NCI-H2227 (cell line): ENCODE data around the gene ALOX5AP.

Experiments
- DNase-seq: peaks from one replicate; lab custom pipeline; 2025; ENCODE audit not compliant: unreplicated experiment; lab: John Stamatoyannopoulos, UW

ALOX5AP gene

DNA sequence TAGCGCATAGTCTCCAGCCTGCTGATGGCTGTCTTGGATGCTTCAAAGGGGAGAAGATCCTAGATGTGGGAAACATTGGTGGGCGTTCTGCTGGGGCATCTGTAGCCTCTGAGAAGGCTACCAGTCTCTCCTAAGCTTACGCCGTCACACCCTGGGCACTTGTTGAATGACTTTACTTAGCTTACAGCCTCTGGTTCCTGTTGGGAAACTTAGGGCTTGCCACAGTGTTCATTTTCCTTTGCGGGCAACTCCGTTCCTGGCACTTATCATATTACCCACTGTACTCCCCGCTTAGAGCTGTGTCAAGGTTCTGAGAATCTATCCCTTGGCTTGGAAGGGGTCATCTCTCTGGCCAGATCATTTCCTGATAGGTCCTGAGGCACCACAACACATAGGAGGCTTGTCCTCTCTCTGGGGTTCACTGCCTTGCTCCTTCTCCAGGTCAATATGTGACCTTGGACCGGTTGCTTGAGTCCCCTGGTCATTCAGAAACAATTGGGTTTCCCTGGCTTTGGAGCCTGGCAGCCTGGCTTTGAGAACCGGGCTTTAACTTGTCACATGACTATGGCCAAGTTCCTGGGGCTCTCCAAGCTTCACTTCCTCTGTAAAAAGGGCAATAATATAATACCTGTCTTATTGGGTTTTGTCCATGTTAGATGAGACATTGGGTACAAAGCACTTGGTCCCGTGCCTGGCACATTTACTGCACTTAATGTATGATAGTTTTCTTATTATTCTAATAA is 20.5 kb upstream of the ALOX5AP start:
- DNase-seq = no peak

DNA sequence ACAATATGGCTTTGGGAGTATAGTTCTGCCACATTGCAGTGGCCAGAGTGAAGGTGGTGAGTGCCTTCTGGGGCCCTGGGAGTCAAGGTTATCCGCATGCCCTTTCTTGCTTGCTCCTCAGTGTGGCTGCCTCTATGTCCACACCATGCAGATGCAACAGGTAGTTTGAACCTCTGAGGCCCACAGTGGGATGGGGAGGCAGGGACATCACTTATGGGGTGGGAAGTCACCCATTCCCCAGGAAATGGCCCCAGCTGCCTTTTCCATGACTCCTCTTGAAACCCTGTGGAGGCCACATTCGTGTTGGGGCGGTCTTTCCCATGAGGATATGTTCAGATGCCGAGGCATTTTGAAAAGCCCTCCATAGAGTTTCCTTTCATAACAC is 20.0 kb upstream of the ALOX5AP start:
- no peak for DNase-seq

- DNase-seq = no peak
Measured at GRCh38 chr13:30715837-30716236, 19.5 kb upstream of the ALOX5AP start.

GRCh38 chr13:30718661-30719524 is 16.4 kb upstream of the ALOX5AP start:
- DNase-seq = no peak

- DNase-seq = no peak
Measured at GRCh38 chr13:30719525-30719914, 15.8 kb upstream of the ALOX5AP start.

- no peak for DNase-seq
Measured at GRCh38 chr13:30720172-30720869, 15.0 kb upstream of the ALOX5AP start.

DNA sequence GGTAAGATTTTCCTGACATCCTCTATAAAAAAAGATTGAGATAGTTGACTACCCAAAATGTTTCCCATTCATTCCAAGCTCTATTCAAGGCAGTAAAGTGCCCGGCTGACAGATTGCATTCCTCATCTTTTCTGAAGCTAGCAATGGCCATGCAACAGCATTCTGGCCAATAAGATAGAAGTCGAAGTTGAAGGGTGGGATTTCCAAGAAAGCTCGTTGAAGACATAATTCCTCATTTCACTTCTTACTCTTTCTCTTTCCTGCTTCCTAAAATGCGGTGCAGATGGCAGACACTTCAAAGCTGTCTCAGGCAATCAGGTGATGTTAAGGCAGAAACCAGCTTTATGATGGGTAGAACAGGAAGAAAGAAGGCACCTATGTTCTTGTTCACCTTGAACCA is 13.4 kb upstream of the ALOX5AP start:
- DNase-seq = no peak

DNA sequence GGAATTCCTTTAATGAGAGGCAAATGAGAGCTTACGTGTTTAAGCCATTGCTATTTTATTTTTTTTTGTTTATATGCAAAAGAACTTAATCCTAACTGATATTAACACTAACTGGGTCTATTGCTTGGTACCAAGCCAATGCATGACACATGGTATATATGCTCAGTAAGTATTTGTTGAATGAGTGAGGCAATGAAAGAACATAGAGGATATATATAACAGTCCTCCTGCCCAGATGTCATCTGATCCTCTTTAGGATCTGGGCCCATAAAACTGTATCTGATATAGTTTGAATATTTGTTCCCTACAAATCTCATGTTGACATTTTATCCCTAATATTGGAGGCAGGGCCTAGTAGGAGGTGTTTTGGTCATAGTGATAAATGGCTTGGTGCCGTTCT is 13.0 kb upstream of the ALOX5AP start:
- no peak for DNase-seq

- DNase-seq = no peak
Measured at GRCh38 chr13:30724778-30725177, 10.6 kb upstream of the ALOX5AP start.

GRCh38 chr13:30725326-30726085 is 9.8 kb upstream of the ALOX5AP start:
- DNase-seq = no peak

DNA sequence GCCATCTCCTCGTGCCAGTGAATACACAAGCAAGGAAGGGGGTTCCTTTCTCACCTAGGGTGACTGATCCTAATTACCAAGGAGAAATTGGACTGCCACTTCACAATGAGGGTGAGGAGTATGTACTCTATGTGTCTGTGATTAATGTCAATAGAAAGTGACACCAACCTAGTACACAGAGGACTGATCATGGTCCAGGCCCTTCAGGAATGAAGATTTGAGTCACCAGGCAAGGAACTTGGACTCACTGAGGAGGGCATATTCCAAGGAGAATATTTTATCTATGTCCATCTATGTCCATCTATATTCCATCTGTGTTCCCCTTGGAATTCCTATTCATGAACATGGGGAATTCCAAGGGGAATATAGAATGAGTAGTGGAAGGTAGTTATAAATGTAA is 9.2 kb upstream of the ALOX5AP start:
- no peak for DNase-seq

DNA sequence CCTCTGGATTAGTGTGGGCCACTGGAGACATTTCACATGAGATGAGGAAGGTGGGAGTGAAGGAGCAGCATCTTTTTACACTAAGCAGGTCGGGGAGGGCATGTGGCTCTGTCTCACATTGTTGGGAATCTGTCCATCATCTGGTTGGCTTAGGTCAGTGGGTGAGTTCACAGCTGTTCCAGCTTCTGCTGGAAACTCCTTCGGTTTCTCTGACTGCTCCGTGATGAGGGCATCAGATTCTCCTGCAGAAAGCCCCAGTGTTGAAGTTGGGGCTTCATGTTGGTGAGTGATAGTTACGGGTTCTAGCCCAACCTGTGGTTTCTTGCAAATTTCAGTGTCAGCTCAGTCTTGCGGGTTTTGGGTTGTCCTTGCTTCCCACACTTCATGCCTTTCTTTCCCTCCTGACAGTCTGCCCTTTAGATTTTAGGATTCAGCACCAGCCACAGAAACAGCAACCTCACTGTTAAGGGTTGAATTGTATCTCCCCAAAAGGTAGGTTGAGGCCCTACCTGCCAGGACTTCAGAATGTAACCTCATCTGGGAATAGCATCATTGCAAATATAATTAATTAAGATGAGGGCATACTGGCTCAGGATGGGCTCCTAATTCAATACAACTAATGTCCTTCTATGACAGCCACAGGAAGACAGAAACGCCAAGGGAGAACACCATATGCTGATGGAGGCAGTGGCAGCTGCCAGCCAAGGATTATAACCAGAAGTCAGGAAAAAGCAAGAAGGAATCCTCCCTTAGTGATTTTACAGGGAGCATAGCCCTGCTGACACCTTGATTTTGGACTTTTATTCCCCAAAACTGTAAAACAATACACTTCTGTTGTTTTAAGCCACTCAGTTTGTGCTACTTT is 7.6 kb upstream of the ALOX5AP start:
- no peak for DNase-seq

DNA sequence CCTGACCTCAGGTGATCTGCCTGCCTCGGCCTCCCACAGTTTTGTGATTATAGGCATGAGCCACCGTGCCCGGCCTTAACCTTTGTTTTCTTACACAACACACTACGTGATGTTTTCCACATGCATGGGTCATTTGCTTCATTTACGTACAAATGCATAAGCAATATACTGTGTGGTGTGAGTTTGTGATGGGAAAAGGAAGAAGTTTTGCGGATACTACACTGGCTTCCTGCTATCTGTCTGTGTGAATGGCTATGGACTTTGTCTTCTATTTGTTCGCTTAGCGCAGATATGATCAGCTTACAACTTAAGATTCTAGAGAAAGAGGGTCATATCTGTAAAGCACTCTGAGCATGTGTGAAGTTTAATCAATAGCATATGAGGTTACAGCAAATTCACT is 5.5 kb upstream of the ALOX5AP start:
- no peak for DNase-seq

- peak; percentile 57 for DNase-seq
Measured at GRCh38 chr13:30730526-30730925, 4.8 kb upstream of the ALOX5AP start.

GRCh38 chr13:30731361-30732045 is 3.8 kb upstream of the ALOX5AP start:
- DNase-seq = peak; percentile 80

- no peak for DNase-seq
Measured at GRCh38 chr13:30732046-30732390, 3.3 kb upstream of the ALOX5AP start.

GRCh38 chr13:30734439-30734838 is 904 bp upstream of the ALOX5AP start:
- DNase-seq = no peak

DNA sequence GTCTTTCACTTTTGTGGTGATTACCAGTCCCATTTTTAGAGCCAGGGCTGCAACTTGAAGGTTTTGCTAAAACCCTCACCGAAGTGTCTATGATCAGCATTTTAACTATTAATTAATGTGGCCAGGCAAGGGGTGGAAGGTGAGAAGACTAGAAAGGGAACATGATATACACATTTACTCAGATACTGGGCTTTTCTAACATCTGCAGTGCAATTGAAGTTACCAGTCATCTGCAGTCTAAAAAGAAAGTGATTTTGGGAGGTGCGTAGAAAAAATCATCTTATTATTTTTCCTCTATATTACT is 481 bp downstream of the ALOX5AP start:
- no peak for DNase-seq

DNA sequence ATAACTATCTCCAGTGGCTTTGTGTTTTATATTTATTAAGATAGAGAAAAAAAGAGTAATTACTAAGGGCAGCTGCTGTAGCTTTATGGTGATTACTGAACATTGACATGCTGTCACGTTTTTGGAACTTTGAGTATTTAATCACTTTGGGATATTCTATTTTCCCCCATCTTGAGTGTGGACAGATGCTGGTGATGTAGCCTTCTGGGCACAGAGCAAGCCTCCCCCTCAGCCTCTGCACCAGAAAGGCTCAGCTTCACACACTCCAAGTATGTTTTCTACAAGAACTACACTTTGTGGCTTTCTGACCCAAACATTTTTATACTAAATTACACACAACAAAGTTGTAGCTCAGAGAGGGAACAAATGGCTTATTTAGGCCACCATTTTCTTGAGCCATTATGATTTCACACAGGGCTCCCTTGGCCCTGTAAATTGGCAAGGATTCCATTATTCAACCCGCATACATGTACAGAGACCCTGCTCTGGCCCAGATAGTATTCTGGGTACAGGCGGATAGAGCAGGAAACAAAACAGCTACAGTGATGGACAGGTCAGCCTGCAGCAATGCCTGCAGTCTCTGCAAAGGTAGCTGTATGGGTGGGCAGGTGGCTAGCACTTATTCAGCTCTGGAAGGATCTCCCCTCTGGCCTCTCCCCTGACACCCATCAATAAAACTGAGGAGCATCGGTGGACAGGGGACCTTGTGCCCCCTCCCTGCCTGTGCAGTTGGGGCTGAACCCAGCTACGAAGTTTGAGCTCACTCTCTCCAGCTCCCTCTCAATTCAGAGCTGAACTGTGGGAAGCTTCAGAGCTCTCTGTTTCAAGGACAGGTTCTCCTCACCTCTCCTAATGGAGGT is 1.3 kb downstream of the ALOX5AP start:
- no peak for DNase-seq
